ENCODE results near the gene TGFBRAP1. TPM values are rescaled to one million over a fixed set of nuclear protein-coding genes. Genes with fewer than 3 reads are reported as not detected.

The TGFBRAP1 gene
- total and polyA plus RNA-seq, 9 of the 15 experiments (the other 6 are each of a cell fraction or from before 2014, with no cell fraction given) = 3.7 to 18.0 (median 11.0) TPM

GRCh38 chr2:105337122-105338019 is 7.8 kb upstream of the TGFBRAP1 start, which contains the start of gene C2orf49 (continued):
- no peak for TF ChIP-seq MITF (IDR thresholded peaks at IDR 0.05)
- TF ChIP-seq ZNF174 (CRISPR knock-in tag; IDR thresholded peaks at IDR 0.05) = 0 out of 2 replicates have a peak, but pooled peaks have one; percentile 8
- peak; percentile 75; the same call in 1 of the 2 replicates for TF ChIP-seq NFXL1 (CRISPR knock-in tag; IDR thresholded peaks at IDR 0.05)
- TF ChIP-seq USF2 (CRISPR knock-in tag; IDR thresholded peaks at IDR 0.05) = no peak
- TF ChIP-seq ZBTB49 (CRISPR knock-in tag; IDR thresholded peaks at IDR 0.05; ENCODE audit: borderline replicate concordance) = no peak
- peak; percentile 92 to 97 for TF ChIP-seq MNT (conservative IDR thresholded peaks at IDR 0.05)
- no peak for TF ChIP-seq HMGN3 (IDR thresholded peaks at IDR 0.05; ENCODE audit: borderline replicate concordance, extremely low read depth, insufficient read length, low read depth, low read length)
- TF ChIP-seq YBX1 (IDR thresholded peaks at IDR 0.05) = no peak
- no peak for TF ChIP-seq ZEB2 (IDR thresholded peaks at IDR 0.05)
- no peak for TF ChIP-seq ZNF12 (CRISPR knock-in tag; IDR thresholded peaks at IDR 0.05)
- TF ChIP-seq MTA1 (IDR thresholded peaks at IDR 0.05; ENCODE audit: borderline replicate concordance) = peak; percentile 100
- TF ChIP-seq HEY1 (CRISPR knock-in tag; IDR thresholded peaks at IDR 0.05; ENCODE audit: borderline replicate concordance) = no peak
- 0 out of 2 replicates have a peak, but pooled peaks have one; percentile 43 for TF ChIP-seq FOXJ2 (tag; IDR thresholded peaks at IDR 0.05)
- 0 out of 4 replicates have a peak, but pooled peaks of 1 of the 2 experiments have one; percentile 70 for TF ChIP-seq MLX (CRISPR knock-in tag; conservative IDR thresholded peaks at IDR 0.05)
